Measurements from ENCODE around the gene CXCR5.
A peak's percentile ranks its signal among the peaks of the same experiment; 100 is the strongest.

The CXCR5 gene

DNA sequence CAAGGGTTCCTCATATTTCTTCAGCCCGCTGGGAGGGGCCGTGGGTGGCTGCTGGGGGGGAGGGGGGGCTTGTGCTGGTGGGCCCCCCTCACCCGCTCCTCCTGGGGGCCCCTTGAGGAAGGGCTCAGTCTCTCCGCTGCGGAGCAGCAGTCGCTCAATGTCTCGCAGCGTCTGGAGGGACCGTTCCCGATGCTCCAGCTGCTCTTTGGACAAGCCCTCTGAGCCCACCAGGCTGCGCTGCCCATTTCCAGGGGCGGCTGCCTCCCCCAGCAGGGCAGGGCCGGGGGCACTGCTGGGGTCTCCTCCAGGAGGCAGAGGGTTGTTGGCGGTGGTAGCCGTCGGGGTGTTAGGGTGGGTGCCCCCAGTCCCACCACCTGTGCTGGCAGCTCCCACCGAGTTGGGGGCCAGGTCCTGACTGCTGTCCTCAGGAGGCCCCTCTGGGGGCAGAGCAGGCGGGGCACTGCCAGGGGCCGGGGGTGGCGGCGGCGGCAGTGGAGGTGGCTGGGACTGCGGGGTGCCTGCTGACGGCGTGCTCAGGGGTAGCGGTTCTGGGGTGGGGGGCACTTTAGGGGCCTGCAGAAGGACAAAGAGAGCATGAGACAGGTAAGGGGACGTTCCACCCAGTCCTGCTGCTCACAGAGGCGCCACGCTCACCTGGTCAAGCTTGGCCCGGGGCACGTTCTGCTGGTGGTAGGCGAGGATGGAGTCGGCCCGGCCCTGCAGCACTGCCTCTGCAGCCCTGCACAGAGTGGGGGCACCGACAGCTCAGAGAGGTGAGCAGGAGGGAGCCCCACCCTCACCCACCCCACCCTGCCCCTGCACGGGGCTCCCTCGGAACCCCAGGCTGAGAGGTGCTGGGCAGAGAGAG lies 18.9 kb downstream of the CXCR5 start:
- H3K4me3 ChIP-seq (ENCODE audit: low read depth, low read length), result no peak overlapping the region
- TF ChIP-seq, protein P1, sequence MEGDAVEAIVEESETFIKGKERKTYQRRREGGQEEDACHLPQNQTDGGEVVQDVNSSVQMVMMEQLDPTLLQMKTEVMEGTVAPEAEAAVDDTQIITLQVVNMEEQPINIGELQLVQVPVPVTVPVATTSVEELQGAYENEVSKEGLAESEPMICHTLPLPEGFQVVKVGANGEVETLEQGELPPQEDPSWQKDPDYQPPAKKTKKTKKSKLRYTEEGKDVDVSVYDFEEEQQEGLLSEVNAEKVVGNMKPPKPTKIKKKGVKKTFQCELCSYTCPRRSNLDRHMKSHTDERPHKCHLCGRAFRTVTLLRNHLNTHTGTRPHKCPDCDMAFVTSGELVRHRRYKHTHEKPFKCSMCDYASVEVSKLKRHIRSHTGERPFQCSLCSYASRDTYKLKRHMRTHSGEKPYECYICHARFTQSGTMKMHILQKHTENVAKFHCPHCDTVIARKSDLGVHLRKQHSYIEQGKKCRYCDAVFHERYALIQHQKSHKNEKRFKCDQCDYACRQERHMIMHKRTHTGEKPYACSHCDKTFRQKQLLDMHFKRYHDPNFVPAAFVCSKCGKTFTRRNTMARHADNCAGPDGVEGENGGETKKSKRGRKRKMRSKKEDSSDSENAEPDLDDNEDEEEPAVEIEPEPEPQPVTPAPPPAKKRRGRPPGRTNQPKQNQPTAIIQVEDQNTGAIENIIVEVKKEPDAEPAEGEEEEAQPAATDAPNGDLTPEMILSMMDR (IDR thresholded peaks at IDR 0.05; ENCODE audit: control insufficient read depth, extremely low read depth, insufficient read depth), result no peak
- no peak for DNase-seq (ENCODE audit: low read depth)

DNA sequence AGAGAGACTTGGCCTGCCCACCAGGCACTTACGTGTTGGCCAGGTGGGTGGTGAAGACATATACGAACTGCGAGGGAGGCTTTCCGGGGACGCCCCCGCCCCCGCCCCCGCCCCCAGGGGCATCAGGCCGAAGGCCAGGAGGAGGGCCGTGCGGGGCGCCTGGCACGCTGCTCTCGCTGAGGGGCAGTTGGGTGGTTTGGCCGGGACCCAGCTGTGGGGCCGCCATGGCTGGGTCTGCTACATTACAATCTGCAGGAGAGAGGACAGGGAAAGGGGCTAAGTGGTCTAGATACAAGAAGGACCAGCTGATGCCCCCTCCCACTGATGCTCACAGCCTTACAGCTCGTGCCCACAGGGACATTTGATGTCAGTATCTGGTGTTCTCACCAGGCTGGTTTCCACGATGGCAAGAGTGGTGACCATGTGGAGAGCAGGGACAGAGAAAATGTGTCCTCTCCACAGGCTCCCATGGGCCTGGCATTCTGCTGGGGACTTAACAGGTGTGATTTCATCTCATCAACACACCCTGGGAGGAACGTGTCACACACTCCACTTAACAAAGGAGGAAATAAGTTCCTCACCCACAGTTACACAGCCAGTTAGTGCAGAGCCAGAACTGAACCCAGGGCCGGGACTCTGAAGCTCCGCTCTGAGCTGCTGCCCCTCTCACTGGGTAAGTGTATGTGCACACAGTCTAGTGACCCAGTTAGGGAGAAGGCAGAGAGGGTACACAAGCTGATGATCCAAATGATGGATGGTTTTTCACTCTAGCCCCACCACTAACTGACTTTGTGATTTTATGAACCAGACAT lies 19.7 kb downstream of the CXCR5 start:
- H3K4me3 ChIP-seq (ENCODE audit: low read depth, low read length), result no peak overlapping the region
- TF ChIP-seq, protein P1 (IDR thresholded peaks at IDR 0.05; ENCODE audit: control insufficient read depth, extremely low read depth, insufficient read depth), result no peak
- no peak for DNase-seq (ENCODE audit: low read depth)

DNA sequence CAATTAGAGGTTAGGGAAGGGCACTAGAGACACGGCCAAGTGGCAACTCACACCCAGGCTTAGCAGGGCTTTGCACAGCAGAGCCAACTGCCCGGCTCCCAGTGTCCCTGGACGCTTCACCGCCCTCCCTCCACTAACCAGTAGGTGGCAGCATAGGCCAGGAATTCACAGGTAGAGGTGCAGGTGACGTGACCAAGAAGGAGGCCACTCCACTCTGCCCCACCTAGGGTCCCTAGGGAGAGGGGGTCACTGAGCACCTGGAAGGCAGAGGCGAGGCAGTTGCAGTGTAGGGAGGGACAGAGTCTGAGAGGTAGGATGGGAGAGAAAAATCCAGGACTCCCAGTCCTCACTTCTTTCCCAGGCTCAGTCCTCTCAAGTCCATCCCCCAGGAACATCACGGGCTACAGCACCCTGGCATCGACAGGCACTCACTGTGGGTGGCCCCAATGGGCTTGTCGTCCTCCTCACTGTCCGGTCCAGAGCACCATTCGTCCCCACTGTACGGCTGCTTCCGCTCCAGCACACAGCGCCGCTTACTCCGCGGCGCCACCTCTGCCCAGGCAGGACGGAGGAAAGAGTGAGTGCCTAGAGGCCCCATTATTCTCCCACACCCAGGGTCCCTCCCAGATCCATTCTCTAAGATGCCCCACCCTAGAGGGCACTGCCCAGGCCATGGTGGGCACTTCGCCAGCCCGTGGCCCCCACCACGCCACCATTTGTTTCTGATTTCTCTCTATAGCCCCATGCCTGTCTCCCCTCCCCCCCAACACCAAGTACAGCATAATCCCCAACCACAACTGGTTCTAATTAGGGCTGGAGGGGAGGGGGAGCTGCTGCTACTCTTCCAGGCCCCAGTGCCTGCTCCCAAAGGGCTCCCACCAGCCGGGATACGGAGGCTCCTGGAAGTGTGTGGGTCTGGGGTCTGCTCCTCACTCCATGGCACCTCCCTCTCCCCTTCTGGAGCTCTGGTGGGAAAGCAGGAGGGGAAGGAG lies 23.7 kb downstream of the CXCR5 start:
- TF ChIP-seq, protein P1 (IDR thresholded peaks at IDR 0.05; ENCODE audit: control insufficient read depth, extremely low read depth, insufficient read depth), result peak; percentile 98
- DNase-seq (ENCODE audit: low read depth), result no peak
- H3K4me3 ChIP-seq (ENCODE audit: low read depth, low read length), result no peak overlapping the region

DNA sequence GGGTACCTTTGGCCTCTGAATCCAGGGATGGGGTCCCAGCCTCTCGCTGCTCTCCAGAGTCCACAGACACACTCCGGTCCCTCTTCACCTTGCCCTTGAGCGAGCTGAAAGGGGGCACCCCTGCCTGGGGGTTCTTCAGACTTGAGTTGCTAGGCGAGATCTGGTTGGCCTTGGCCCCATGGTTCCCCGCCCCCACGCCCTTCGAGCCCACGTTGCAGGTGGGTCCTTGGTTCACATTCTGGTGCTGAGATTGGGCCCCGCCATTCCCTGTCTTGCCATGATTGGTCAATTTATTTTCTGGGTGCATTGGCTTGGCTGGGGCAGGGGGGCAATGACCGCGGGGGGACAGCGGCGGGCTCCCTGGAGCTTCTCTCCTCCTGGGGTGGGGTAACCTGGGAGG lies 24.6 kb downstream of the CXCR5 start:
- DNase-seq (ENCODE audit: low read depth), result no peak
- H3K4me3 ChIP-seq (ENCODE audit: low read depth, low read length), result no peak overlapping the region
- TF ChIP-seq, protein P1 (IDR thresholded peaks at IDR 0.05; ENCODE audit: control insufficient read depth, extremely low read depth, insufficient read depth), result no peak

DNA sequence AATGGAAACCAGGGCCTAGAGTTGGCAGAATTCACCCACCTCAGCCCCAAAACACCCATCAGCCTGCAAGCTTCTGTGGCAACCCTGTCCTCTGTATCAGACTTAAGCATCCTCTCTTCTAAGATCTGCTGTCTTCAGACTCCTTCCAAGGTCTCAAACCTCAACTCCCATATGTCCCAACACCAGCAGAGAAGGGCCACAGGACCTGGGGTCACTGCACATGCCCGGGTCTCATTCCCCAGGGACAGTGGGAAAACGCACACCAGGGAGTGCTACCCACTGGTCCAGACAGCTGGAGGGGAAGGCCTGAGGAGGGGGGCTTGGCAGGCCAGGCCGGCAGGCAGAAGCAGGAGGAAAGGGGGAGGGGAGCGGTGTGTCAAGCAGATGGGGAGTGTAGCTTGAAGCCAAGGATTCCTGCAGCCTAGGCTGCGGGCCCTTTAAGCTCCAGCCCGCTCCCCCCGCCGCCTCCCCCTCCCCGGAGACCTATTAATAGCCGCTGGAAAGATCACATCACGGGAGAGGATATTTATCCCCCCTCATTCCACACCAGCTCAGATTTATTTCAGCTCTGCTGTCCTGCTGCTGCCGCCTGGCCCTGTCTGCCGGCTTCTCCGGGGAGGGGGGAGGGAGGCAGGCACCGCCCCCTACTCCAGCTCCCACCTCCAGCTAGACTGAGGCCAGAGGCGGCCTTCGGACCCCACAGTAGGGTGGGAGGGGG lies 25.4 kb downstream of the CXCR5 start:
- TF ChIP-seq, protein P1 (IDR thresholded peaks at IDR 0.05; ENCODE audit: control insufficient read depth, extremely low read depth, insufficient read depth), result no peak
- H3K4me3 ChIP-seq (ENCODE audit: low read depth, low read length), result no peak overlapping the region
- no peak for DNase-seq (ENCODE audit: low read depth)
